ENCODE data around the gene OSM.

DNA sequence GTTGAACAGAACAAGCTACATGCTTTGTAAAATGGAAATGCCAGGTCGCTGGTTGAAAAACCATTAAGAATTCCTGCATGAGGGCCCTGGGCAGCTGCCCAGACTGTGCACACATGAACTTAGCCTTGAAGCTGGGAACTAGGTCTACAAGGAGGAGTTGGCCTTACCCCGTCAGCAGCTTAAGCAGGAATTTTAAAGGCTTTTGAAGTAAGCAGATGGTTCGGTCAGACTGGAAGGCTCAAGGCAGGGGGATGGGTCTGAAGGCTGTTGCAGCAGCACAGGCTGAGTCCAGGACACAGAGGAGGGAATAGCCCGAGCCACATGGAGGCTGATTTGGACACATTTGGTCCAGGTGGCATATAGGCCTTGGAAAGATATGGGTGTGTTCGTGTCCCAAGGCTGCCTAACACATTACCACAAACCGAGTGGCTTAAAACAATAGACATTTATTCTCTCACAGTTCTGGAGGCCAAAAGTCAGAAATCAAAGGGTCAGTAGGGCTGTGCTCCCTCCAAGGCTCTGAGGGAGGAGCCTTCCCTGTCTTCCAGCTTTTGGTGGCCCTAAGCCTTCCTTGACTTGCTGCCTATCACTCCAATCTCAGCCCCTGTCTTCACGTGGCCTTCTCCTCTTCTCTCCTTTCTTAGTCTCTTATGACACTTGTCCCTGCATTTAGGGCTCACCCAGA, 31.7 kb downstream of the OSM start:
- TF ChIP-seq POLR2AphosphoS5 (IDR thresholded peaks at IDR 0.05; ENCODE audit: low read depth, low read length) (no peak), EZH2 (IDR thresholded peaks at IDR 0.05) (no peak), SRF (IDR thresholded peaks at IDR 0.05; ENCODE audit: low read depth) (no peak), SIN3A (IDR thresholded peaks at IDR 0.05; ENCODE audit: low read depth) (no peak)
- TF ChIP-seq, protein P1, sequence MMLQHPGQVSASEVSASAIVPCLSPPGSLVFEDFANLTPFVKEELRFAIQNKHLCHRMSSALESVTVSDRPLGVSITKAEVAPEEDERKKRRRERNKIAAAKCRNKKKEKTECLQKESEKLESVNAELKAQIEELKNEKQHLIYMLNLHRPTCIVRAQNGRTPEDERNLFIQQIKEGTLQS (IDR thresholded peaks at IDR 0.05), result no peak
- TF ChIP-seq, protein P2, sequence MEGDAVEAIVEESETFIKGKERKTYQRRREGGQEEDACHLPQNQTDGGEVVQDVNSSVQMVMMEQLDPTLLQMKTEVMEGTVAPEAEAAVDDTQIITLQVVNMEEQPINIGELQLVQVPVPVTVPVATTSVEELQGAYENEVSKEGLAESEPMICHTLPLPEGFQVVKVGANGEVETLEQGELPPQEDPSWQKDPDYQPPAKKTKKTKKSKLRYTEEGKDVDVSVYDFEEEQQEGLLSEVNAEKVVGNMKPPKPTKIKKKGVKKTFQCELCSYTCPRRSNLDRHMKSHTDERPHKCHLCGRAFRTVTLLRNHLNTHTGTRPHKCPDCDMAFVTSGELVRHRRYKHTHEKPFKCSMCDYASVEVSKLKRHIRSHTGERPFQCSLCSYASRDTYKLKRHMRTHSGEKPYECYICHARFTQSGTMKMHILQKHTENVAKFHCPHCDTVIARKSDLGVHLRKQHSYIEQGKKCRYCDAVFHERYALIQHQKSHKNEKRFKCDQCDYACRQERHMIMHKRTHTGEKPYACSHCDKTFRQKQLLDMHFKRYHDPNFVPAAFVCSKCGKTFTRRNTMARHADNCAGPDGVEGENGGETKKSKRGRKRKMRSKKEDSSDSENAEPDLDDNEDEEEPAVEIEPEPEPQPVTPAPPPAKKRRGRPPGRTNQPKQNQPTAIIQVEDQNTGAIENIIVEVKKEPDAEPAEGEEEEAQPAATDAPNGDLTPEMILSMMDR (IDR thresholded peaks at IDR 0.05 in 2 of 3, conservative IDR thresholded peaks at IDR 0.05 in 1 of 3; ENCODE audit: borderline replicate concordance in 1 of 3, insufficient read depth in 1 of 3, low read depth in 2 of 3, low read length in 2 of 3), result no peak
- TF ChIP-seq, protein P3, sequence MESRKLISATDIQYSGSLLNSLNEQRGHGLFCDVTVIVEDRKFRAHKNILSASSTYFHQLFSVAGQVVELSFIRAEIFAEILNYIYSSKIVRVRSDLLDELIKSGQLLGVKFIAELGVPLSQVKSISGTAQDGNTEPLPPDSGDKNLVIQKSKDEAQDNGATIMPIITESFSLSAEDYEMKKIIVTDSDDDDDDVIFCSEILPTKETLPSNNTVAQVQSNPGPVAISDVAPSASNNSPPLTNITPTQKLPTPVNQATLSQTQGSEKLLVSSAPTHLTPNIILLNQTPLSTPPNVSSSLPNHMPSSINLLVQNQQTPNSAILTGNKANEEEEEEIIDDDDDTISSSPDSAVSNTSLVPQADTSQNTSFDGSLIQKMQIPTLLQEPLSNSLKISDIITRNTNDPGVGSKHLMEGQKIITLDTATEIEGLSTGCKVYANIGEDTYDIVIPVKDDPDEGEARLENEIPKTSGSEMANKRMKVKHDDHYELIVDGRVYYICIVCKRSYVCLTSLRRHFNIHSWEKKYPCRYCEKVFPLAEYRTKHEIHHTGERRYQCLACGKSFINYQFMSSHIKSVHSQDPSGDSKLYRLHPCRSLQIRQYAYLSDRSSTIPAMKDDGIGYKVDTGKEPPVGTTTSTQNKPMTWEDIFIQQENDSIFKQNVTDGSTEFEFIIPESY (IDR thresholded peaks at IDR 0.05; ENCODE audit: extremely low read depth, insufficient replicate concordance, low read length), result no peak

Data from HCT116 (cell line).